ENCODE data around the gene TMCO4. TPM values are rescaled to one million over a fixed set of nuclear protein-coding genes. Genes with fewer than 3 reads are reported as not detected.

TMCO4 gene
- total and polyA plus RNA-seq, 12 donors, result 6.1 to 12.2 (median 8.0) TPM

DNA sequence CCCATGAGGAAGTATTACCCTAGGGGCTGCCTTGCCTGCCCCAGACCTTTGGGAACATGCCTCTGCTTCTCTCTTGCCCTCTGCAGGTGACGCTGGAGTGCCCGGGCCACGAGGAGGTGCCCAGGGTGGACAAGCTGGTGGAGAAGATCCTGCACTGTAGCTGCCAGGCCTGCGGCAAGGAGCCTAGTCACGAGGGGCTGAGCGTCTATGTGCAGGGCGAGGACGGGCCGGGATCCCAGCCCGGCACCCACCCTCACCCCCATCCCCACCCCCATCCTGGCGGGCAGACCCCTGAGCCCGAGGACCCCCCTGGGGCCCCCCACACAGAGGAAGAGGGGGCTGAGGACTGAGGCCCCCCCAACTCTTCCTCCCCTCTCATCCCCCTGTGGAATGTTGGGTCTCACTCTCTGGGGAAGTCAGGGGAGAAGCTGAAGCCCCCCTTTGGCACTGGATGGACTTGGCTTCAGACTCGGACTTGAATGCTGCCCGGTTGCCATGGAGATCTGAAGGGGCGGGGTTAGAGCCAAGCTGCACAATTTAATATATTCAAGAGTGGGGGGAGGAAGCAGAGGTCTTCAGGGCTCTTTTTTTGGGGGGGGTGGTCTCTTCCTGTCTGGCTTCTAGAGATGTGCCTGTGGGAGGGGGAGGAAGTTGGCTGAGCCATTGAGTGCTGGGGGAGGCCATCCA lies 142.8 kb downstream of the TMCO4 start:
- intact Hi-C loops (cut with DNase I), result loop anchor here in 8 of 10 donors (5.0 to 10.0 kb wide), 6 partner anchors 172 to 402 kb away; partner anchors contain the start of genes EMC1 (in 5 of the 8), MRTO4 (in 5 of the 8) and CAPZB (in 1 of the 8)
- Histone ChIP-seq H3K4me3 (no peak overlapping the region), H3K4me1 (peaks cover 8 to 52% (median 28%) of the 10 kb centered on the region in 9 donors), H3K27me3 (peaks cover 0 to 8% (median 0%) of the 10 kb centered on the region in 7 donors), H3K9me3 (no peaks in the 10 kb centered on the region), H3K36me3 (peaks cover 0 to 53% (median 0%) of the 10 kb centered on the region in 9 donors), H3K27ac (no peak overlapping the region)
- WGBS, 2 donors, result 84 to 87% methylated on average over 15 of the region's 15 CpGs
- no peak for ATAC-seq
- TF ChIP-seq, protein P1, sequence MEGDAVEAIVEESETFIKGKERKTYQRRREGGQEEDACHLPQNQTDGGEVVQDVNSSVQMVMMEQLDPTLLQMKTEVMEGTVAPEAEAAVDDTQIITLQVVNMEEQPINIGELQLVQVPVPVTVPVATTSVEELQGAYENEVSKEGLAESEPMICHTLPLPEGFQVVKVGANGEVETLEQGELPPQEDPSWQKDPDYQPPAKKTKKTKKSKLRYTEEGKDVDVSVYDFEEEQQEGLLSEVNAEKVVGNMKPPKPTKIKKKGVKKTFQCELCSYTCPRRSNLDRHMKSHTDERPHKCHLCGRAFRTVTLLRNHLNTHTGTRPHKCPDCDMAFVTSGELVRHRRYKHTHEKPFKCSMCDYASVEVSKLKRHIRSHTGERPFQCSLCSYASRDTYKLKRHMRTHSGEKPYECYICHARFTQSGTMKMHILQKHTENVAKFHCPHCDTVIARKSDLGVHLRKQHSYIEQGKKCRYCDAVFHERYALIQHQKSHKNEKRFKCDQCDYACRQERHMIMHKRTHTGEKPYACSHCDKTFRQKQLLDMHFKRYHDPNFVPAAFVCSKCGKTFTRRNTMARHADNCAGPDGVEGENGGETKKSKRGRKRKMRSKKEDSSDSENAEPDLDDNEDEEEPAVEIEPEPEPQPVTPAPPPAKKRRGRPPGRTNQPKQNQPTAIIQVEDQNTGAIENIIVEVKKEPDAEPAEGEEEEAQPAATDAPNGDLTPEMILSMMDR (IDR thresholded peaks at IDR 0.05), result no peak
- DNase-seq, result no peak

DNA sequence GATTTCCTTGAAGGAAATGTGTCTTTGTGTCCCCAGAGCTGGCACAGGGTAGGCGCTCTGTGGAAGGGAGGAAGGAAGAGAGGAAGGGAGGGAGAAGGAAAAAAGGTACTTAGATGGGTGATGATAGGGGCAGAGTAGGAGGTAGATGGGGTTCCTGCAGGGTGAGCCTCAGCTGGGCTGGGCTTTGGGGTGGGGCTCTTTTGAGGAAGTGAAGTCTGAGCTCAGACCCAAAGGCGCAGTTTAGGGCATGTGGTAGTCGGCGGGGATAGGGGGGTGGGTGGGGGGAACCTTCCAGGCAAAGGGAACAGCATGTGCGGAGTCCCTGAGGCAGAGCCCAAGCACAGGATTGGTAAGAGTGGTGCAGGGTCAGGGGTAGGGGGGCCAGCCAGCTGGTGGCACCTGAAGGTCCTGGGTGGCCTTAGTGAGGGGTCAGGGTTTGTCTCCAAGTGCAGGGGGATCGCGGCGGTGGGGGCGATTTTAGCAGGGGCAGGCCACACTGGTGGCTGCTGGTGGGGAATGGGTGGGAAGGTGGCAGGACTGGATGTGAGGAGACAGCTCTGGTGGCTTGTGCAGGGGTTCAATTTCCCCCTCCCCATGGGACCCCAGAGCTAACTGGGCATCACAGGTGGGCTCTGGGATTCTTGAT lies 143.5 kb downstream of the TMCO4 start:
- TF ChIP-seq, protein P1 (IDR thresholded peaks at IDR 0.05), result no peak
- no peak for ATAC-seq
- DNase-seq, result no peak
- no peak overlapping the region for H3K4me3 ChIP-seq
- intact Hi-C loops (cut with DNase I), result loop anchor here in 8 of 10 donors (5.0 to 10.0 kb wide), 6 partner anchors 171 to 401 kb away; partner anchors contain the start of genes EMC1 (in 5 of the 8), MRTO4 (in 5 of the 8) and CAPZB (in 1 of the 8)
- 90 to 92% methylated on average over 9 of the region's 9 CpGs for WGBS, 2 donors
- H3K4me1 ChIP-seq, result peaks cover 11 to 58% (median 35%) of the 10 kb centered on the region in 9 donors
- no peaks in the 10 kb centered on the region for H3K9me3 ChIP-seq
- peaks cover 0 to 53% (median 0%) of the 10 kb centered on the region in 9 donors for H3K36me3 ChIP-seq
- peaks cover 0 to 8% (median 0%) of the 10 kb centered on the region in 7 donors for H3K27me3 ChIP-seq
- no peak overlapping the region for H3K27ac ChIP-seq

DNA sequence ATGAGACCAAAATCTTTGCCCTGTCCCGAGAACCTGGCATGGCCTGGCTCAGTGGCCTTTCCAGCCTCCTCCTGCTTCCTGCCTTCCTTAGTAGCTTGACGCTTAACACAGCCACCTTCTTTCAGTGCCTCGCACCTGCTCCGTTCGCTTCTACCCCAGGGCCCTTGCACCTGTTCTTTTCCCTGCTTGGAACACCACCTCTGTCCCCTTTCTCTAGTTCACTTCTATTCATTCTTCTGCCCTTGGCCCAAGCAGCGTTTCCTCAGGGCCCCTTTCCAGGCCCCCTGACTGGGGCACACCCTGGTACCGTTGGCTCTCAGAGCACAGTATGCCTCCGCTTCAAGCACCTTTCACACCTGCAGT lies 144.0 kb downstream of the TMCO4 start:
- no peak for DNase-seq
- 85 to 91% methylated on average over 8 of the region's 8 CpGs for WGBS, 2 donors
- ATAC-seq, result no peak
- TF ChIP-seq, protein P1 (IDR thresholded peaks at IDR 0.05), result no peak
- Histone ChIP-seq H3K9me3 (no peaks in the 10 kb centered on the region), H3K4me1 (peaks cover 15 to 64% (median 41%) of the 10 kb centered on the region in 9 donors), H3K36me3 (peaks cover 0 to 53% (median 0%) of the 10 kb centered on the region in 9 donors), H3K27me3 (peaks cover 0 to 7% (median 0%) of the 10 kb centered on the region in 7 donors), H3K4me3 (no peak overlapping the region), H3K27ac (no peak overlapping the region)
- intact Hi-C loops (cut with DNase I), result loop anchor here in 8 of 10 donors (5.0 to 10.0 kb wide), 6 partner anchors 171 to 401 kb away; partner anchors contain the start of genes EMC1 (in 5 of the 8), MRTO4 (in 5 of the 8) and CAPZB (in 1 of the 8)
